H1 (cell line): ENCODE results near the gene WDFY4. TPM values are rescaled to one million over a fixed set of nuclear protein-coding genes. Genes with fewer than 3 reads are reported as not detected.

Experiments
- CTCF ChIA-PET: fragments of 300-600 bp; sonication (Branson Sonifier 250); formaldehyde crosslinking; loops from one replicate; lab custom pipeline; 2021; ENCODE audit not compliant: partially characterized antibody; lab: Charles Lee
- POLR2A ChIA-PET: fragments of 300-600 bp; sonication (Branson Sonifier 250); formaldehyde crosslinking; loops from one replicate; lab custom pipeline; 2021; ENCODE audit warnings: inconsistent platforms; ENCODE audit not compliant: partially characterized antibody; lab: Charles Lee
- DNase-seq, 2 experiments: peaks; one replicate each; pipeline versions ENCODE4 v3.0.0 to v3.0.0-alpha.2; 2010 to 2022; ENCODE audit warnings: low spot score in 2 of 2, low read depth in 1 of 2, mixed read lengths in 1 of 2
- FAIRE-seq: peaks from 2 replicates; lab custom pipeline; 2011; peaks lifted over from hg19 to GRCh38; lab: Jason Lieb, UNC
- H2AFZ ChIP-seq: 2 replicates; pipeline ENCODE4 v1.8.1; 2012; ENCODE audit warnings: low read length, inconsistent platforms
- H2AK5ac ChIP-seq: 2 replicates; pipeline ENCODE4 v1.6.1; 2013; ENCODE audit warnings: low read depth, low read length
- H2BK120ac ChIP-seq: replicated peaks from 2 replicates; pipeline ENCODE3; 2013; ENCODE audit warnings: low read depth, low read length, inconsistent platforms
- H2BK12ac ChIP-seq: 2 replicates; pipeline ENCODE4 v1.6.1; 2013; ENCODE audit warnings: low read depth, low read length
- H2BK15ac ChIP-seq: 2 replicates; pipeline ENCODE4 v1.6.1; 2013; ENCODE audit warnings: low read length
- H2BK20ac ChIP-seq: 2 replicates; pipeline ENCODE4 v1.6.1; 2013; ENCODE audit warnings: low read length
- H2BK5ac ChIP-seq: 2 replicates; pipeline ENCODE4 v1.6.1; 2013; ENCODE audit warnings: low read depth, low read length
- H3K14ac ChIP-seq: 2 replicates; pipeline ENCODE4 v1.6.1; 2013; ENCODE audit warnings: inconsistent platforms; ENCODE audit not compliant: insufficient read length
- H3K18ac ChIP-seq: 2 replicates; pipeline ENCODE4 v1.6.1; 2013; ENCODE audit warnings: low read length; ENCODE audit errors: extremely low read depth
- H3K23ac ChIP-seq: 2 replicates; pipeline ENCODE4 v1.6.1; 2013; ENCODE audit warnings: inconsistent platforms; ENCODE audit not compliant: insufficient read length
- H3K23me2 ChIP-seq: 2 replicates; pipeline ENCODE4 v1.6.1; 2013; ENCODE audit warnings: low read depth, low read length
- H3K27ac ChIP-seq: 2 replicates; pipeline ENCODE4 v1.6.1; 2011; ENCODE audit warnings: low read depth, low read length, inconsistent platforms
- H3K27me3 ChIP-seq, 4 experiments: replicated peaks in 1 of 4; 1 replicate in 1 of 4; 2 replicates in 3 of 4; pipeline versions ENCODE4 v1.6.1 to v1.8.1; 2011 to 2013; ENCODE audit warnings: low read length in 3 of 4, mild to moderate bottlenecking in 3 of 4, inconsistent platforms in 2 of 4, mixed read lengths in 2 of 4, moderate library complexity in 1 of 4; ENCODE audit not compliant: control insufficient read depth in 3 of 4, insufficient read depth in 3 of 4; ENCODE audit errors: extremely low read depth in 1 of 4
- H3K36me3 ChIP-seq, 4 experiments: 2 replicates each; pipeline versions ENCODE4 v1.6.1 to v1.8.1; 2011 to 2013; ENCODE audit warnings: mild to moderate bottlenecking in 4 of 4, low read length in 3 of 4, moderate library complexity in 2 of 4, control low read depth in 1 of 4, inconsistent platforms in 1 of 4; ENCODE audit not compliant: insufficient read depth in 4 of 4, control insufficient read depth in 2 of 4
- H3K4ac ChIP-seq: replicated peaks from 2 replicates; pipeline ENCODE3; 2013; ENCODE audit warnings: low read length, low read depth, mixed read lengths, inconsistent platforms; ENCODE audit not compliant: insufficient read length
- H3K4me1 ChIP-seq, 4 experiments: replicated peaks in 1 of 4; 1 replicate in 1 of 4; 2 replicates in 3 of 4; pipeline versions ENCODE4 v1.6.1 to v1.8.1; 2011 to 2013; ENCODE audit warnings: low read length in 3 of 4, inconsistent platforms in 2 of 4, mixed read lengths in 1 of 4; ENCODE audit not compliant: insufficient read depth in 4 of 4, control insufficient read depth in 3 of 4
- H3K4me2 ChIP-seq, 2 experiments: 2 replicates each; pipeline versions ENCODE4 v1.6.1 to v1.8.1; 2011 to 2013; ENCODE audit warnings: low read depth in 2 of 2, low read length in 2 of 2, control low read depth in 1 of 2, inconsistent platforms in 1 of 2, mild to moderate bottlenecking in 1 of 2; ENCODE audit not compliant: insufficient read depth in 1 of 2
- H3K4me3 ChIP-seq, 4 experiments: fragments of 200-600, 300-600 bp in 1 of 4; sonication (generic), shearing (Covaris generic), sonication (Bioruptor Twin) in 1 of 4; 2 replicates each; pipeline versions ENCODE4 v1.5.1 to v1.8.1; 2011 to 2016; ENCODE audit warnings: low read length in 4 of 4, low read depth in 3 of 4, control low read depth in 2 of 4, inconsistent platforms in 2 of 4, mild to moderate bottlenecking in 2 of 4, mixed read lengths in 1 of 4, moderate library complexity in 1 of 4; ENCODE audit not compliant: insufficient read depth in 2 of 4; ENCODE audit errors: extremely low read depth in 1 of 4
- H3K56ac ChIP-seq: replicated peaks from 2 replicates; pipeline ENCODE3; 2013; ENCODE audit warnings: low read depth, mild to moderate bottlenecking, mixed read lengths, low read length, inconsistent platforms; ENCODE audit not compliant: insufficient read length
- H3K79me1 ChIP-seq: 2 replicates; pipeline ENCODE4 v1.6.1; 2013; ENCODE audit warnings: low read depth, low read length, control low read depth
- H3K79me2 ChIP-seq, 2 experiments: 2 replicates each; pipeline versions ENCODE4 v1.6.1 to v1.8.1; 2012 to 2013; ENCODE audit warnings: low read length in 2 of 2, mild to moderate bottlenecking in 2 of 2, inconsistent platforms in 1 of 2; ENCODE audit not compliant: insufficient read depth in 2 of 2, control insufficient read depth in 1 of 2
- H3K9ac ChIP-seq, 4 experiments: replicated peaks in 1 of 4; 1 replicate in 1 of 4; 2 replicates in 3 of 4; pipeline versions ENCODE4 v1.6.1 to v1.8.1; 2011 to 2013; ENCODE audit warnings: low read depth in 3 of 4, low read length in 3 of 4, control low read depth in 2 of 4, mild to moderate bottlenecking in 2 of 4, moderate library complexity in 2 of 4, inconsistent platforms in 1 of 4; ENCODE audit errors: extremely low read depth in 1 of 4
- H3K9me3 ChIP-seq, 2 experiments: 2 replicates each; pipeline versions ENCODE4 v1.6.1 to v1.8.1; 2012 to 2013; ENCODE audit warnings: mild to moderate bottlenecking in 2 of 2, moderate library complexity in 2 of 2, control low read depth in 1 of 2, inconsistent platforms in 1 of 2, low read depth in 1 of 2, low read length in 1 of 2, mixed read lengths in 1 of 2; ENCODE audit not compliant: insufficient read depth in 2 of 2
- H4K20me1 ChIP-seq, 2 experiments: replicated peaks in 1 of 2; 2 replicates each; pipeline versions ENCODE3 to v1.8.1; 2011 to 2013; ENCODE audit warnings: inconsistent platforms in 2 of 2, low read length in 2 of 2, mild to moderate bottlenecking in 1 of 2; ENCODE audit not compliant: insufficient read depth in 2 of 2, control insufficient read depth in 1 of 2
- H4K5ac ChIP-seq: 2 replicates; pipeline ENCODE4 v1.6.1; 2013; ENCODE audit warnings: low read length, low read depth, mixed read lengths, inconsistent platforms; ENCODE audit not compliant: insufficient read length
- H4K8ac ChIP-seq: 2 replicates; pipeline ENCODE4 v1.8.0; 2013; ENCODE audit warnings: mild to moderate bottlenecking, moderate library complexity, low read length, inconsistent platforms; ENCODE audit not compliant: insufficient read depth; ENCODE audit errors: extremely low read depth
- H4K91ac ChIP-seq: replicated peaks from 2 replicates; pipeline ENCODE3; 2013; ENCODE audit warnings: low read length, mixed read lengths, inconsistent platforms; ENCODE audit not compliant: insufficient read length
- JUND ChIP-seq: IDR thresholded peaks from 2 replicates; pipeline ENCODE4 v1.6.1; 2011; ENCODE audit warnings: mild to moderate bottlenecking, improper control_type of control experiment, low read length
- RAD21 ChIP-seq, 2 experiments: IDR thresholded peaks in 1 of 2; conservative IDR thresholded peaks in 1 of 2; 2 replicates each; pipeline ENCODE4 v1.6.1; 2011; ENCODE audit warnings: low read depth in 2 of 2, low read length in 2 of 2, improper control_type of control experiment in 1 of 2, inconsistent platforms in 1 of 2, mild to moderate bottlenecking in 1 of 2, moderate library complexity in 1 of 2
- WGBS, 2 experiments: shearing (Covaris generic) in 1 of 2; methylation state at CpG; one replicate each; pipeline versions ENCODE4 v1.1.6 to v1.1.7; 2013 to 2015; ENCODE audit warnings: low lambda C conversion rate in 2 of 2, mixed read lengths in 2 of 2, inconsistent platforms in 1 of 2, low coverage in 1 of 2, missing lambda C conversion rate in 1 of 2; ENCODE audit not compliant: insufficient replicate concordance in 2 of 2, insufficient coverage in 1 of 2, insufficient read length in 1 of 2; ENCODE audit errors: extremely low coverage in 1 of 2, missing lambda C conversion rate in 1 of 2; 5-methylcytosine and 5-hydroxymethylcytosine counted together
- polyA plus RNA-seq, 7 experiments: library from polyadenylated mRNA; depleted of rRNA in 3 of 7; stranded (reverse) in 5 of 7; unstranded in 2 of 7; fragments of >200 nt in 5 of 7; fragments of 200-250 nt in 2 of 7; gene quantifications; 1 replicate in 5 of 7; 2 replicates in 1 of 7; 4 replicates in 1 of 7; pipeline versions ENCODE4 v1.2.1 to v1.2.3, GENCODE V29; 2011 to 2013; ENCODE audit warnings: missing spikeins in 2 of 7, mixed read lengths in 2 of 7
- total RNA-seq: library from RNA; stranded (reverse); fragmentation: NEBNext Ultra II Directional; extraction: Animal tissue kit (Norgen Biotek cat#: 25700); gene quantifications from 2 replicates; pipeline ENCODE4 v1.2.1, GENCODE V29; 2021

The WDFY4 gene
- total and polyA plus RNA-seq, 2 of the 8 experiments (the other 6 are each of a cell fraction or from before 2014, with no cell fraction given) = not detected

DNA sequence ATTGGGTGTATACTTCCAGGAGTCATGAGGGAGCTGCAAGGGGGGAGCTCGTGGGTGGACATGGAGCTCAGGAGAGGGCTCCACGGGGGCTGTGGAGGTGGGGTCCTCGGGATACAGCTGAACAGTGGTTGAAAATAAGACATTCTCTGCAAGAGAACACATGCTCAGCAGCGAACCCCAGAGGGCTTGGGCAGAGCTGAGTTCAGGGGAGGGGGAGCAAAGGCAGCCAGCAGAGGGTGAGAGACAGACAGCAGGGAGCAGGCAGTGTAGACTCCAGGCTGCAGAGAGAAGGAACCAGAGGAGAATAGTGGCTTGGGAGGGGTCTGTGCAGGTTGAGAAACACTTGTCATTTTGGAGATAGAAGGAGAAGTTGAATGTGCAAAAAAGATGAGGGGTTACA, 327.9 kb downstream of the WDFY4 start:
- Histone ChIP-seq H2AK5ac (no peak overlapping the region), H3K9ac (no peak overlapping the region), H3K14ac (no peak overlapping the region), H3K4ac (no peak overlapping the region), H3K23me2 (no peaks in the 10 kb centered on the region), H3K4me1 (no peaks in the 10 kb centered on the region), H2BK20ac (no peak overlapping the region), H3K79me2 (no peaks in the 10 kb centered on the region), H4K20me1 (no peaks in the 10 kb centered on the region), H3K4me3 (no peak overlapping the region), H2BK120ac (no peak overlapping the region), H3K18ac (no peak overlapping the region), H3K56ac (no peak overlapping the region), H2BK15ac (no peak overlapping the region), H3K79me1 (no peaks in the 10 kb centered on the region), H4K5ac (no peak overlapping the region), H2BK5ac (no peak overlapping the region), H3K27ac (no peak overlapping the region), H4K91ac (no peak overlapping the region), H2AFZ (no peak overlapping the region; the same call in 1 of the 2 replicates), H3K4me2 (no peak overlapping the region), H3K27me3 (no peaks in the 10 kb centered on the region; a peak in 1 of 7 replicates), H2BK12ac (no peak overlapping the region), H3K9me3 (no peaks in the 10 kb centered on the region), H4K8ac (peak overlapping the region; percentile 16; the same call in 1 of the 2 replicates), H3K36me3 (no peaks in the 10 kb centered on the region), H3K23ac (no peak overlapping the region)
- WGBS, 2 experiments = 73% methylated on average over 4 of the region's 4 CpGs; no CpG with 5 or more reads in 1 of the 2 experiments
- FAIRE-seq = no peak
- DNase-seq = no peak
- ChIA-PET POLR2A (no interaction called here), CTCF (interaction anchor here (1.3 to 2.0 kb wide), 4 partner anchors 11 to 354 kb away, joined by 3 to 6 read pairs (median 4); no protein-coding TSS in a partner anchor)
- TF ChIP-seq RAD21 (IDR thresholded peaks at IDR 0.05 in 1 of 2, conservative IDR thresholded peaks at IDR 0.05 in 1 of 2; ENCODE audit: low read depth in 2 of 2, low read length in 2 of 2) = peak in 1 of 2 experiments; percentile 11; a peak in 1 of 4 replicates
- TF ChIP-seq JUND = no peak
